Thoracic aorta (tissue), 2 donors: ENCODE results near the gene IKBIP. TPM values are rescaled to one million over a fixed set of nuclear protein-coding genes. Genes with fewer than 3 reads are reported as not detected.
"Not testable (repeated sequence)": the region's sequence is repeated elsewhere in the genome, so short reads cannot be mapped to it uniquely, and the experiment has no call there.

Experiments
- ATAC-seq: fragments of 150-250 bp; one replicate; pipeline ENCODE4 v1.8.0; 2017; ENCODE audit warnings: low read depth; ENCODE audit not compliant: insufficient number of reproducible peaks, low FRiP score
- DNase-seq: peaks from one replicate; pipeline ENCODE4 v3.0.0-alpha.2; 2020; ENCODE audit warnings: low spot score
- H3K27ac ChIP-seq, 2 donors: fragments of 200-600 bp; sonication (generic); 1 replicate in 1 of 2; 2 replicates in 1 of 2; pipeline ENCODE4 v1.5.1; 2016; ENCODE audit warnings: mild to moderate bottlenecking in 2 of 2, moderate library complexity in 2 of 2
- H3K27me3 ChIP-seq: fragments of 200-600 bp; sonication (generic); replicated peaks from 2 replicates; pipeline ENCODE4 v1.6.0; 2016; ENCODE audit warnings: mild to moderate bottlenecking; ENCODE audit not compliant: insufficient read depth
- H3K36me3 ChIP-seq: fragments of 200-600 bp; sonication (generic); one replicate; pipeline ENCODE4 v1.5.1; 2016
- H3K4me1 ChIP-seq, 2 donors: fragments of 200-600 bp; sonication (generic); 1 replicate in 1 of 2; 2 replicates in 1 of 2; pipeline versions ENCODE4 v1.5.1 to v1.6.0; 2016; ENCODE audit warnings: low read depth in 2 of 2, mild to moderate bottlenecking in 1 of 2; ENCODE audit not compliant: control insufficient read depth in 1 of 2
- H3K4me3 ChIP-seq: fragments of 200-600 bp; sonication (generic); 2 replicates; pipeline ENCODE4 v1.5.1; 2016; ENCODE audit warnings: mild to moderate bottlenecking
- H3K9me3 ChIP-seq: fragments of 200-600 bp; sonication (generic); 2 replicates; pipeline ENCODE4 v1.5.1; 2016
- CTCF ChIP-seq: fragments of 200-600 bp; sonication (generic); IDR thresholded peaks from one replicate; pipeline ENCODE4 v1.5.1; 2019; ENCODE audit warnings: antibody characterized with exemption
- total RNA-seq, 2 donors: library from RNA; depleted of rRNA; stranded (reverse); fragments of >200 nt; gene quantifications; one replicate each; pipeline versions ENCODE4 v1.1.0 to v1.2.3, GENCODE V29; 2016

The IKBIP gene
- total RNA-seq, 2 donors from 2014 or later: 12.3 to 15.2 TPM

GRCh38 chr12:98601924-98602323 lies 42.7 kb downstream of the IKBIP start:
- no peak for ATAC-seq
- H3K9me3 ChIP-seq: no peaks in the 10 kb centered on the region
- no peak overlapping the region for H3K4me3 ChIP-seq
- H3K27me3 ChIP-seq: no peaks in the 10 kb centered on the region
- DNase-seq: no peak
- H3K36me3 ChIP-seq: peaks cover 56% of the 10 kb centered on the region
- no peak for TF ChIP-seq CTCF
- H3K27ac ChIP-seq: no peak overlapping the region
- H3K4me1 ChIP-seq: peaks cover 0 to 3% of the 10 kb centered on the region in 2 donors

- ATAC-seq, H3K4me3 ChIP-seq, DNase-seq, H3K27ac ChIP-seq, H3K9me3 ChIP-seq, H3K27me3 ChIP-seq: not testable (repeated sequence)
- peaks cover 39% of the 10 kb centered on the region for H3K36me3 ChIP-seq
- peaks cover 14 to 20% of the 10 kb centered on the region in 2 donors for H3K4me1 ChIP-seq
Observed at GRCh38 chr12:98597313-98597712, 47.3 kb downstream of the IKBIP start.

GRCh38 chr12:98595243-98595988 lies 49.2 kb downstream of the IKBIP start:
- H3K36me3 ChIP-seq: peaks cover 23% of the 10 kb centered on the region
- ATAC-seq (no peak), DNase-seq (no peak)
- peaks cover 14 to 20% of the 10 kb centered on the region in 2 donors for H3K4me1 ChIP-seq
- no peaks in the 10 kb centered on the region for H3K9me3 ChIP-seq
- H3K27ac ChIP-seq: peak overlapping the region in 1 of 2 donors; percentile 90
- TF ChIP-seq CTCF: no peak
- no peaks in the 10 kb centered on the region for H3K27me3 ChIP-seq
- peak overlapping the region; percentile 99 for H3K4me3 ChIP-seq

- peak; percentile 11 for ATAC-seq
- Histone ChIP-seq H3K36me3 (peaks cover 11% of the 10 kb centered on the region), H3K4me1 (peaks cover 14 to 20% of the 10 kb centered on the region in 2 donors), H3K9me3 (no peaks in the 10 kb centered on the region), H3K4me3 (peak overlapping the region; percentile 99), H3K27ac (peak overlapping the region; percentile 90 to 97), H3K27me3 (no peaks in the 10 kb centered on the region)
- peak; percentile 13 for DNase-seq
- no peak for TF ChIP-seq CTCF
Observed at GRCh38 chr12:98594050-98594835, 50.3 kb downstream of the IKBIP start.

GRCh38 chr12:98593351-98594049 lies 51.1 kb downstream of the IKBIP start, which contains the start of gene SLC25A3:
TSS of gene SLC25A3 (plus strand) at chr12:98593686. CDS start at chr12:98593979, 293 bp downstream.
- ATAC-seq (peak; percentile 99), DNase-seq (peak; percentile 86)
- no peaks in the 10 kb centered on the region for H3K27me3 ChIP-seq
- H3K4me1 ChIP-seq: peaks cover 14 to 20% of the 10 kb centered on the region in 2 donors
- H3K9me3 ChIP-seq: no peaks in the 10 kb centered on the region
- peak within 1 kb of the TSS; percentile 90 to 97 for H3K27ac ChIP-seq
- H3K4me3 ChIP-seq: peak within 1 kb of the TSS; percentile 99
- H3K36me3 ChIP-seq: peaks cover 4% of the 10 kb centered on the region
- no peak for TF ChIP-seq CTCF
